NCI-H1436 treated with DMSO at 0.1 percent for 48 hours (cell line): ENCODE data around the gene FSTL3.
"Not testable (repeated sequence)": the region's sequence is repeated elsewhere in the genome, so short reads cannot be mapped to it uniquely, and the experiment has no call there.

Experiments used
- DNase-seq: peaks from one replicate; lab custom pipeline; 2025; lab: John Stamatoyannopoulos, UW

FSTL3 gene

DNA sequence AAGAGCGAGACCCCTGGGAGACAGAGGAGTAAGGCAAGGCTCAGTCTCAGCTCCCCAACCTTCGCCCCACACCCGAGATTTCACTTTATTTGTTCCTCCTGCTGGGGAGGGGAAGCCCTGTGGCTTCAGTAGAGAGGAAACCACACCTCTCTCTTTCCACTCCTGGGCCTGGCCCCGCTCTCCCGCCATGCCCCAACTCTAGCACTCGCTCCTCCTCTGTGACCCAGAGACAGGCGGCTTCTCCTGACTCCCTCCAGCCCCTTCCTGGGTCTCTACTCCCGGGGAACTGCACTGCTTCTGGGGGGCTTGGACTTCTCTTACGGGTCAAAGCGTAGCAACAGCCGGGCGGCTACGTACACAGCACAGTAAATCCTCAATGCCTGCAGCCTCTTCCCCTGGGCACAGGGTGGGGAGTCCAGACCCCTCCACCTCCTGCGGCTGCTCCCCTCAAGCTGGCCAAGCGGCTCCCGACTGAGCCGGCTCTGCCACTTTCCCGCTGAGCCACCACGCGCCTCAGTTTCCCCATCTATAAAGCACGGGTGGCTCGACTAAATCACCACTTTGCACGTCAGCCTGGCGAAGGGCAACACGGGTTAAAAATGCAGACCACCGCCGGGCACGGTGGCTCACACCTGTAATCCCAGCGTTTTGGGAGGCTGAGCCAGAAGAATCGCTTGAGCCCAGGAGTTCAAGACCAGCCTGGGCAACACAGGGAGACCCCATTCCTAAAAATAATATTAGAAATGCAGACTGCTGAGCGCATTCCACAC is 14.6 kb upstream of the FSTL3 start:
- no peak for DNase-seq

DNA sequence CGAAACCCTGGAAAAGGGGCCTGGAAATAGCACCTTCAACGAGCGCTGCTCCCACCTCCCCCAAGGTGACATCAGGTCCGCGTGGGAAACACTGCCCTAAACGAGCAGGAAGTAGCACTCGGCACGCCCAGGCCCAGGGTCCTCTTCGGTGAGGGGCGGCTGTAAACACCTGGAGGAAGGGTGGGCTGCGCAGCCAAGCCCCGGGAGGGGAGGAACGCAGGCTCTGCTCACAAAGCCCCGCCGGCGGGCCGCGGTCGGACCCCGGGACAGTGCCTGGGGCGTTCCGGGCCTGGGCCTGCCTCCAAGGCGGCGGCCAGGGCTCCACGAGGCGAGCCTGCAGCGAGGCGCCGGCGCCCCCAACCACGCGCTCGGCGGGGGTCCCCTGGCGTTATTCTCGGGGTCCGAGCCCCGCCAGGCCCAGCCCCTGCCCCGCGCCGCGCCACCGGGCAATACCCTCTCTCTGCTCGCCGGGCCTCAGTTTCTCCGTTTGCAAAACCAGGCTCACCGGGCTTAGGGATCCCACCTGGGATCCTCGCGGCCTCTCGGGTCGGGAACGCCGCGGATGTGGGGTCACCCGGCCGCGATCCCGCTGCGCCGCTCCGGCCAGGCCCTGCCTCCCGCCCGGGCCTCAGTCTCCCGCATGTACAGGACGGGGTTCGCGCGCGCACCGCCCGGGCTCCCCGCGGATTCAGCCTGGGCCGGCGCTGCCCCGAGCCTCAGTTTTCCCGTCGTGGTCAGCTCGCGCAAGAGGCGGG is 13.8 kb upstream of the FSTL3 start:
- DNase-seq = no peak

GRCh38 chr19:662962-663681 is 13.1 kb upstream of the FSTL3 start, which contains the start of gene RNF126:
Gene RNF126, minus strand, starts transcription at chr19:663214. Its CDS starts 93 bp downstream, at chr19:663121.
- DNase-seq = peak; percentile 56

GRCh38 chr19:663682-664117 is 12.5 kb upstream of the FSTL3 start:
- DNase-seq = no peak

- DNase-seq = peak; percentile 47
Measured at GRCh38 chr19:664913-665443, 11.2 kb upstream of the FSTL3 start.

DNA sequence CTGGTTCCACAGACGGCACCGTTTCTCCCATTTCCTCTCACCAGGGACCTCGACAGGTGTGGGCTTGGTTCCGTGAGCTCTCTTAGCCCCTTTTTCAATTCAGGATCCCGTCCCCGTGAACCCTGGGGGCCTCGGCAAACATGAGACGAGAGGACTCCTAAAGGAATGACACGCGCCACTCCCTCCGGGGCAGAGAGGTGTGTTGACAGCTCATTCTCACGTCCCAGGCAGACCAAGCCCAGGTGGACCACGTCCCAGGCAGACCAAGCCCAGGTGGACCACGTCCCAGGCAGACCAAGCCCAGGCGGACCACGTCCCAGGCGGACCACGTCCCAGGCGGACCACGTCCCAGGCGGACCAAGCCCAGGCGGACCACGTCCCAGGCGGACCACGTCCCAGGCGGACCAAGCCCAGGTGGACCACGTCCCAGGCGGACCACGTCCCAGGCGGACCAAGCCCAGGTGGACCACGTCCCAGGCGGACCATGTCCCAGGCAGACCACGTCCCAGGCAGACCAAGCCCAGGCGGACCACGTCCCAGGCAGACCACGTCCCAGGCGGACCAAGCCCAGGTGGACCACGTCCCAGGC is 9.1 kb upstream of the FSTL3 start:
- DNase-seq = not testable (repeated sequence)

DNA sequence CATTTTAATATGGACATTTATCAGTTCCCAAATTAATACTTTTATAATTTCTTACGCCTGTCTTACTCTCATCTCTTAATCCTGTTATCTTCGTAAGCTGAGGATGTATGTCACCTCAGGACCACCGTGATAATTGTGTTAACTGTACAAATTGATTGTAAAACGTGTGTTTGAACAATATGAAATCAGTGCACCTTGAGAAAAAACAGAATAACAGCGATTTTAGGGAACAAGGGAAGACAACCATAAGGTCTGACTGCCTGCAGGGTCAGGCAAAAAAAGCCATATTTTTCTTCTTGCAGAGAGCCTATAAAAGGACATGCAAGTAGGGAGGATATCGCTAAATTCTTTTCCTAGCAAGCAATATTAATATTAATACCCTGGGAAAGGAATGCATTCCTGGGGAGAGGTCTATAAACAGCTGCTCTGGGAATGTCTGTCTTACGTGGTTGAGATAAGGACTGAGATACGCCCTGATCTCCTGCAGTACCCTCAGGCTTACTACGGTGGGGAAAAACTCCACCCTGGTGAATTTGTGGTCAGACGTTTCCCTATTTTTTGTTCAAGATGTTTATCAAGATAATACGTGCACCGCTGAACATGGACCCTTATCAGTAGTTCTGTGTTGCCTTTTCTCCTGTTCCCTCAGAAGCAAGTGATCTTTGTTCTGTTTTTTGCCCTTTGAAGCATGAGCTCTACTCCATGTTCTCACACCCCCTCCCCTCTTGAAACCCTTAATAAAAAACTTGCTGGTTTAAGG is 7.3 kb upstream of the FSTL3 start:
- not testable (repeated sequence) for DNase-seq

DNA sequence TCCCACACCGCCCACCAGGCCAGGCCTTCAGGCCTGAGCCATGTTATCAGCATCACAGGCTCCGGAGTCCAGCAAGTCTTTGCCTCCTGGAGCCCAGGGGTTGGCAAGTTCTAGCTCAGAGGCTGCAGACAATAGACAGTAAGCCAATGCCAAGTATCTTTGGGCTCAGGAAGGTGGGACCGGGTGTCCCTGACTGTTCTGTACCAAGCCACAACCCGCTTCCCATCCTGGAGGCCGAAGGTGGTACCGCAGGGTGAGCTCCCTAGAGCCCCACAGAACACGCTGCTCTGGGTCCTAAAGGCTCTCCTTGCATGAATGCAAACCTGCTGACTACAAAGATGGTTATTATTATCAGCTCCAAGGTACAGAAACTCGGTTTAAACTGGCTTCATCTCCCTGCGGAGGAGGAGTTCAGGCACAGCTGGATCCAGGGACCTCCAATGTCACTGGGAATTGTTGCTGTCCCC is 5.5 kb upstream of the FSTL3 start:
- DNase-seq = no peak

DNA sequence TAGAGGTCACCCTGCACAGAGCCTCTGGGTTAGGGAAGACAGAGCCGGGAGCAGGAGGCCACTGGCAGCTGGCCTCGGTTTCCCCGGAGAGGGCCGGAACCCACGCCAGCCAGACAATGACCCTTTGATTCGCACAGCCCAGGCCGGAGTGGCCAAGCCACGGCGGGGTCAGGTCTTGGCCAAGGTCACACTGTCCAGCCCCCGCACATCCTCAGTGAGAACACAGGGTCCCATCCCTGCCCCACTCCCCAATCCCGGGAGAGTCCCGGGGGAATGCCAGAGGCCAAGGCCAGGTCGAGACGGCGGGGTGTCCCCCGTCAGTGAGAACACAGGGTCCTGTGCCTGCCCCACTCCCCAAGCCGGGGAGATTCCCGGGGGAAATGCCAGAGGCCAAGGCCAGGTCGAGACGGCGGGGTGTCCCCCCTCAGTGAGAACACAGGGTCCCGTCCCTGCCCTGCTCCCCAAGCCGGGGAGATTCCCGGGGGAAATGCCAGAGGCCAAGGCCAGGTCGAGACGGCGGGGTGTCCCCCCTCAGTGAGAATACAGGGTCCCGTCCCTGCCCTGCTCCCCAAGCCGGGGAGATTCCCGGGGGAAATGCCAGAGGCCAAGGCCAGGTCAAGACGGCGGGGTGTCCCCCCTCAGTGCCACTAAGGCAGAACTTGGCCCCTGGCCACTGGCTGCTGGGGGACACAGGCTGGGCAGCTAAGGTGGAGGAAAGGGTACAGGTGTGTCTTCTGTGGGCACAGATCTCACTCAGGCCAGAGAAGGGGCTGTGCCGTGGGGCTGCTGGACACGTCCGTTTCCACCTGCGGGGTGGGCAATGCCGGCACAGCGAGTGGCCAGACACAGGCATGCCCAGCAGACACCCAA is 1.7 kb upstream of the FSTL3 start:
- DNase-seq = no peak

- DNase-seq = no peak
Measured at GRCh38 chr19:676007-676338, 219 bp upstream of the FSTL3 start.

DNA sequence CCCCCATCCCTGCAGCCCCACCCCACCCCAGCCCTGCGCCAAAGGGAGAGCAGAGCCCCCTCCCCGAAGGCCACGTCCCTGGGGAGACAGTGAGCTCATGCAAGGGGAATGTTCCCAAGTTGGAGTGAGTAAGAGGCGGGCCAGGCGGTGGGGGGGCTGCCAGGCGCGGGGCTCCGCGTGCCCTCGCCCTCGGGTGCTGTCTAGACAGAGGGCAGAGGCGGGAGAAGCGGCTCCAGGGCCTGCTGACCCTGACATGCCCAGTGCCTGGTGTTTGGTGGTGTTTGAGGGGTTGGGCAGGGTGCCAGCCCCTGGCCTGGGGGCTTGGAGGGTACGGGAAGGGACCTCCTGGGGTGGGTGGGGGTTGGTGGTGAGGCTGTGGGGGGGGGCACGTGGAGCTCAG is 1.0 kb downstream of the FSTL3 start:
- no peak for DNase-seq

GRCh38 chr19:677601-678436 is 1.6 kb downstream of the FSTL3 start:
- no peak for DNase-seq

DNA sequence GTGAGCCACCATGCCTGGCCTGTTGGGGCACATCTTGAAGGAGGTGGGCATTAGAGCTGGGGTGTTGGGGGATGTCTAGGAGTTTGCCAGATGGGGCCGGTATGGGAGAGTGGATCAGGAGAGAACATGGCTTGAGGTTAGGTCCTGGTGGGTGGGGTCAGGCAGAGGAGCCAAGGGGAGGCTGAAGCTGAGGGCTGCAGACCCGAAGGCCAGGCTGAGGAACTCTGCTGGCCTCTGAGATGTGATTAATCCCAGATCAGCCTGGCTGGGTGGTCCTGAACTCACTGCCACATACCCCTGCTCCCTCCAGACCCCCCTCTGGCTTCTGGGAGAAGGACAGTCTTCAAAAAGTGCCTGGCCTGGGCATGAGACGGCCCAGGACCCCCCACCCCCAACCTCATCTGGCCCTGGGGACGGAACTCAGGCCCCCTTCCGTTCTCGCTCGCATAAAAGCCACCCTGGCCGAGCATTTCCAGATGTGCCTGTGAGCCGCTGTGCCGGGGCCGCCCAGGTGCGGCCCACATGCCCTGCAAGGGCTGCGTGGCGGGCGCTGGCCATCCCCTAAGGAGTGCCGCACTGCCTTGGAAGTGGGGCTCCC is 2.7 kb downstream of the FSTL3 start:
- DNase-seq = no peak

DNA sequence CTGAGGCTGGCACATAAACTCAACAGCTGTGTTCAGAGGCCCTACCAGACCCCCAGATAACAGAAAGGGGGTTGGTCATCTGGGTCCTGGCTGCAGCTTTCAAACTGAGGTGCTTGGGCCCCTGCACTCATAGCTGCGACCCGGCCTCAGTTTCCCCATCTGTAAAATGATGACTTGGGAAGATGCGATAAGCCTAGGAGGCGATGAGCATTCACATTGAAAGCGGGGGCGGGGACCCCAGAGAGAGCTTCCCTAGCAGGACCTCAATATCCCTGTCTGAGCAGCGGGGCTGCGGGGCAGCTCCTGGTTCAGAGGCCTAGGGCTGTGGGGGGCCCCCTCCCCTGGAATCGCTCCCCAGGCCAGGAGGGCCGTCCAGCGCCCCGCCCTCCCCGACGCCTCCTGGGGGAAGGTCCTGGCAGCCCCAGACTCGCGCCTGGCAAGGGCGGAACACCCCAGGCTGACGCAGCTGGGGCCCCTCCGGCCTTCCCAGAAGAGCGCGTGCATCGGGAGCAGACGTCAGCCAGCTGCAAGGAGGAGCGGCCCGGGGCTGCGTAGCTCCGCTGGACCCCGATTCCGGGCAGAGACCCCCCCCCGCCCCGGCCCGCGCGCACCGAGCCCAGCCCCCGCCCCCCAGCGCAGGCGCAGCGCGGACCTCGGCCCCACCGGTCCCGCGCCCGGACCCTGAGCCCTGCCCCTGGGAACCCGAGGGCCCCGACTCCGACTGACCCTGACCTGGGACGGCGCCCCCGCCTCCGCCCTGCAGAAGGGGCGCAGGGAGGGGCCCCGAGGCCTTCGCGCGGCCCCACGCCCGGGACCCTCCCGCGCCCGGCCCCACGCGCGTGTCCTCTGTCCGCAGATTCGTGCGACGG is 3.5 kb downstream of the FSTL3 start:
- no peak for DNase-seq

- peak; percentile 90 for DNase-seq
Measured at GRCh38 chr19:680287-681028, 4.3 kb downstream of the FSTL3 start.

GRCh38 chr19:681029-682019 is 5.1 kb downstream of the FSTL3 start:
- DNase-seq = no peak
